IMR-90 (cell line): Measurements from ENCODE around the gene MGST2. TPM values are rescaled to one million over a fixed set of nuclear protein-coding genes. Genes with fewer than 3 reads are reported as not detected.

ENCODE experiments used
- ATAC-seq: fragments of 200-7000 bp; cut with Tn5 transposase; 2 replicates; pipeline ENCODE4 v1.9.1; 2020; ENCODE audit warnings: low read depth, mild to moderate bottlenecking, moderate library complexity
- BruUV-seq: library from RNA; stranded (reverse); fragments of 400-500 nt; replicated peaks from 2 replicates; lab custom pipeline; 2021; lab: Mats Ljungman, UMichigan
- CTCF ChIA-PET: fragments of 300-600 bp; formaldehyde crosslinking; extraction: SDS; loops from one replicate; lab custom pipeline; 2021; ENCODE audit warnings: antibody characterized with exemption; lab: Yijun Ruan, JAX
- POLR2A ChIA-PET: fragments of 300-600 bp; sonication (Branson Sonifier 250); formaldehyde crosslinking; loops from one replicate; lab custom pipeline; 2022; ENCODE audit warnings: antibody characterized with exemption; ENCODE audit not compliant: unreplicated experiment; lab: Charles Lee
- DNase-seq: peaks from one replicate; pipeline ENCODE4 v3.0.0; 2013
- H2AFZ ChIP-seq: replicated peaks from 2 replicates; pipeline ENCODE3; 2013; ENCODE audit warnings: low read length, mild to moderate bottlenecking; ENCODE audit not compliant: poor library complexity
- H2AK5ac ChIP-seq: 2 replicates; pipeline ENCODE4 v1.6.1; 2013; ENCODE audit warnings: low read depth, low read length, inconsistent platforms
- H2AK9ac ChIP-seq: replicated peaks from 2 replicates; pipeline ENCODE3; 2013; ENCODE audit warnings: mild to moderate bottlenecking, low read depth, low read length, moderate library complexity; ENCODE audit not compliant: poor library complexity
- H2BK120ac ChIP-seq: 2 replicates; pipeline ENCODE4 v1.6.1; 2013; ENCODE audit warnings: low read depth, low read length, inconsistent platforms
- H2BK15ac ChIP-seq: 3 replicates; pipeline ENCODE4 v1.6.1; 2013; ENCODE audit warnings: low read depth, low read length, inconsistent platforms
- H2BK20ac ChIP-seq: 2 replicates; pipeline ENCODE4 v1.6.1; 2013; ENCODE audit warnings: low read depth, mild to moderate bottlenecking, inconsistent platforms, low read length, moderate library complexity
- H2BK5ac ChIP-seq: 2 replicates; pipeline ENCODE4 v1.6.1; 2013; ENCODE audit warnings: mild to moderate bottlenecking, low read depth, low read length, inconsistent platforms; ENCODE audit not compliant: poor library complexity, severe bottlenecking
- H3K14ac ChIP-seq: replicated peaks from 2 replicates; pipeline ENCODE4 v1.6.1; 2013; ENCODE audit warnings: low read depth, low read length, inconsistent platforms
- H3K18ac ChIP-seq: 2 replicates; pipeline ENCODE4 v1.6.1; 2013; ENCODE audit warnings: low read depth, low read length, control low read depth
- H3K23ac ChIP-seq: 2 replicates; pipeline ENCODE4 v1.6.1; 2013; ENCODE audit warnings: low read depth, low read length, inconsistent platforms
- H3K27ac ChIP-seq: 2 replicates; pipeline ENCODE4 v1.5.1; 2013; ENCODE audit warnings: mild to moderate bottlenecking, control low read depth, low read length; ENCODE audit not compliant: insufficient read depth
- H3K27me3 ChIP-seq: 2 replicates; pipeline ENCODE4 v1.6.1; 2013; ENCODE audit warnings: low read length; ENCODE audit not compliant: control insufficient read depth, insufficient read depth
- H3K36me3 ChIP-seq: 2 replicates; pipeline ENCODE4 v1.6.1; 2013; ENCODE audit warnings: low read length, mixed read lengths; ENCODE audit not compliant: control insufficient read depth, insufficient read depth
- H3K4ac ChIP-seq: 2 replicates; pipeline ENCODE4 v1.6.1; 2013; ENCODE audit warnings: low read depth, low read length, inconsistent platforms
- H3K4me1 ChIP-seq: 2 replicates; pipeline ENCODE4 v1.6.1; 2013; ENCODE audit warnings: low read length, mixed read lengths; ENCODE audit not compliant: control insufficient read depth, insufficient read depth
- H3K4me2 ChIP-seq: 2 replicates; pipeline ENCODE4 v1.6.1; 2013; ENCODE audit warnings: low read depth, mild to moderate bottlenecking, control low read depth, low read length, moderate library complexity
- H3K4me3 ChIP-seq: 2 replicates; pipeline ENCODE4 v1.5.1; 2013; ENCODE audit warnings: low read depth, mild to moderate bottlenecking, control low read depth, low read length, moderate library complexity; ENCODE audit not compliant: insufficient read depth
- H3K56ac ChIP-seq: 2 replicates; pipeline ENCODE4 v1.6.1; 2013; ENCODE audit warnings: low read length, inconsistent platforms; ENCODE audit not compliant: insufficient read depth; ENCODE audit errors: extremely low read depth
- H3K79me1 ChIP-seq, 2 experiments: 2 replicates each; pipeline ENCODE4 v1.6.1; 2013; ENCODE audit warnings: low read length in 2 of 2, inconsistent platforms in 1 of 2, low read depth in 1 of 2
- H3K9ac ChIP-seq: 2 replicates; pipeline ENCODE4 v1.6.1; 2013; ENCODE audit warnings: low read depth, low read length, control low read depth
- H3K9me1 ChIP-seq: 2 replicates; pipeline ENCODE4 v1.6.1; 2013; ENCODE audit warnings: low read length, inconsistent platforms; ENCODE audit not compliant: insufficient read depth
- H3K9me3 ChIP-seq: 2 replicates; pipeline ENCODE4 v1.6.1; 2013; ENCODE audit warnings: low read length; ENCODE audit not compliant: control insufficient read depth, insufficient read depth
- H4K20me1 ChIP-seq: 2 replicates; pipeline ENCODE4 v1.6.1; 2013; ENCODE audit warnings: low read length, inconsistent platforms; ENCODE audit not compliant: insufficient read depth
- H4K5ac ChIP-seq: 2 replicates; pipeline ENCODE4 v1.6.1; 2013; ENCODE audit warnings: mild to moderate bottlenecking, low read depth, low read length, control low read depth
- H4K8ac ChIP-seq, 2 experiments: 2 replicates each; pipeline ENCODE4 v1.6.1; 2013; ENCODE audit warnings: low read depth in 2 of 2, low read length in 2 of 2, control low read depth in 1 of 2, inconsistent platforms in 1 of 2
- H4K91ac ChIP-seq: 2 replicates; pipeline ENCODE4 v1.6.1; 2013; ENCODE audit warnings: low read depth, low read length, inconsistent platforms; ENCODE audit not compliant: insufficient read depth
- NFE2L2 ChIP-seq: fragments of 150-350 bp; IDR thresholded peaks from 2 replicates; pipeline ENCODE4 v1.6.1; 2016; ENCODE audit warnings: low read depth, mild to moderate bottlenecking, low read length
- RFX5 ChIP-seq: IDR thresholded peaks from 2 replicates; pipeline ENCODE4 v1.8.0; 2012; ENCODE audit warnings: low read depth, mild to moderate bottlenecking, low read length, moderate library complexity
- SMC3 ChIP-seq: fragments of 150-350 bp; IDR thresholded peaks from 2 replicates; pipeline ENCODE4 v1.6.1; 2016; ENCODE audit warnings: low read depth, mild to moderate bottlenecking, antibody characterized with exemption, low read length, moderate library complexity
- WGBS, 2 experiments: methylation state at CpG; one replicate each; pipeline versions ENCODE4 v1.1.5 to v1.1.7; 2013; ENCODE audit warnings: missing lambda C conversion rate in 2 of 2; ENCODE audit not compliant: insufficient read length in 1 of 2; ENCODE audit errors: extremely low coverage in 2 of 2; 5-methylcytosine and 5-hydroxymethylcytosine counted together
- dilution Hi-C: fragments of 300-500 bp; cut with HindIII; formaldehyde crosslinking; loops from one replicate; pipeline ENCODE4 v1.14.3; 2018; ENCODE audit warnings: low sequenced_read_pairs; ENCODE audit not compliant: unreplicated experiment
- in situ Hi-C: fragments of 300-500 bp; cut with MboI; formaldehyde crosslinking; loops from 3 replicates; pipeline ENCODE4 v1.14.3; 2019; ENCODE audit warnings: low sequenced_read_pairs, inconsistent platforms, mixed read lengths
- intact Hi-C: fragments of 100-400 bp; cut with micrococcal nuclease; formaldehyde crosslinking; loops from 2 replicates; pipeline ENCODE4 v1.10.0; 2022
- polyA plus RNA-seq, 3 experiments: library from polyadenylated mRNA; depleted of rRNA; stranded (reverse); fragments of >200 nt; gene quantifications; 2 replicates each; pipeline ENCODE4 v1.2.3, GENCODE V29; 2012; ENCODE audit warnings: low replicate concordance in 1 of 3
- total RNA-seq: library from RNA; depleted of rRNA; stranded (reverse); fragments of >200 nt; gene quantifications from 2 replicates; pipeline ENCODE4 v1.2.3, GENCODE V29; 2012
- TF ChIP-seq, protein P1 (sequence below): fragments of 150-350 bp; IDR thresholded peaks from 2 replicates; pipeline ENCODE4 v1.6.1; 2016; ENCODE audit warnings: low read depth, mild to moderate bottlenecking, low read length, moderate library complexity, borderline replicate concordance

The MGST2 gene
- total and polyA plus RNA-seq, 2 of the 4 experiments (the other 2 are of a cell fraction) = 4.8 to 10.5 TPM

GRCh38 chr4:139674875-139675550, 9.4 kb downstream of the MGST2 start:
- no peak overlapping the region for H3K4ac ChIP-seq
- no peak overlapping the region for H2AFZ ChIP-seq
- H2BK20ac ChIP-seq = no peak overlapping the region
- no peak overlapping the region for H3K27ac ChIP-seq
- H3K9me1 ChIP-seq = no peaks in the 10 kb centered on the region
- H4K20me1 ChIP-seq = no peaks in the 10 kb centered on the region
- no peaks in the 10 kb centered on the region for H3K9me3 ChIP-seq
- ATAC-seq = no peak
- no peak overlapping the region for H4K91ac ChIP-seq
- no peak overlapping the region for H2AK5ac ChIP-seq
- H2BK5ac ChIP-seq = no peak overlapping the region
- no peak overlapping the region for H3K18ac ChIP-seq
- no peak overlapping the region for H4K5ac ChIP-seq
- no peak for DNase-seq
- ChIA-PET POLR2A (no interaction called here), CTCF (no interaction called here)
- H2BK120ac ChIP-seq = no peak overlapping the region
- 94% methylated on average over 4 of the region's 10 CpGs; no CpG with 5 or more reads in 1 of the 2 experiments for WGBS, 2 experiments
- H3K56ac ChIP-seq = no peak overlapping the region
- no peaks in the 10 kb centered on the region for H3K4me1 ChIP-seq
- no peaks in the 10 kb centered on the region for H3K36me3 ChIP-seq
- no peaks in the 10 kb centered on the region for H3K79me1 ChIP-seq
- no peak overlapping the region for H2BK15ac ChIP-seq
- in situ Hi-C loops (no loop called here), intact Hi-C loops (no loop called here), dilution Hi-C loops (no loop called here)
- H2AK9ac ChIP-seq = no peak overlapping the region
- no peak overlapping the region for H3K23ac ChIP-seq
- no peak overlapping the region for H3K4me3 ChIP-seq
- no peak overlapping the region for H3K9ac ChIP-seq
- no TSS peak for BruUV-seq
- no peak overlapping the region for H4K8ac ChIP-seq
- no peak overlapping the region for H3K4me2 ChIP-seq
- H3K27me3 ChIP-seq = no peaks in the 10 kb centered on the region
- TF ChIP-seq NFE2L2 (no peak), RFX5 (no peak), SMC3 (no peak)
- TF ChIP-seq, protein P1, sequence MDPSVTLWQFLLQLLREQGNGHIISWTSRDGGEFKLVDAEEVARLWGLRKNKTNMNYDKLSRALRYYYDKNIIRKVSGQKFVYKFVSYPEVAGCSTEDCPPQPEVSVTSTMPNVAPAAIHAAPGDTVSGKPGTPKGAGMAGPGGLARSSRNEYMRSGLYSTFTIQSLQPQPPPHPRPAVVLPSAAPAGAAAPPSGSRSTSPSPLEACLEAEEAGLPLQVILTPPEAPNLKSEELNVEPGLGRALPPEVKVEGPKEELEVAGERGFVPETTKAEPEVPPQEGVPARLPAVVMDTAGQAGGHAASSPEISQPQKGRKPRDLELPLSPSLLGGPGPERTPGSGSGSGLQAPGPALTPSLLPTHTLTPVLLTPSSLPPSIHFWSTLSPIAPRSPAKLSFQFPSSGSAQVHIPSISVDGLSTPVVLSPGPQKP = no peak
- no peak overlapping the region for H3K14ac ChIP-seq
